Astrocyte (in vitro differentiated cells and primary cell): ENCODE results near the gene TANK.

Experiments used
- EZH2 ChIP-seq: IDR thresholded peaks from 2 replicates; pipeline ENCODE4 v1.6.1; 2012; ENCODE audit warnings: mild to moderate bottlenecking, low read length, inconsistent platforms; ENCODE audit not compliant: insufficient read depth
- TF ChIP-seq, protein P1 (sequence below): IDR thresholded peaks from 2 replicates; pipeline ENCODE4 v1.5.1; 2011; ENCODE audit warnings: low read depth, mild to moderate bottlenecking, inconsistent platforms, low read length, moderate library complexity; ENCODE audit not compliant: insufficient read depth

DNA sequence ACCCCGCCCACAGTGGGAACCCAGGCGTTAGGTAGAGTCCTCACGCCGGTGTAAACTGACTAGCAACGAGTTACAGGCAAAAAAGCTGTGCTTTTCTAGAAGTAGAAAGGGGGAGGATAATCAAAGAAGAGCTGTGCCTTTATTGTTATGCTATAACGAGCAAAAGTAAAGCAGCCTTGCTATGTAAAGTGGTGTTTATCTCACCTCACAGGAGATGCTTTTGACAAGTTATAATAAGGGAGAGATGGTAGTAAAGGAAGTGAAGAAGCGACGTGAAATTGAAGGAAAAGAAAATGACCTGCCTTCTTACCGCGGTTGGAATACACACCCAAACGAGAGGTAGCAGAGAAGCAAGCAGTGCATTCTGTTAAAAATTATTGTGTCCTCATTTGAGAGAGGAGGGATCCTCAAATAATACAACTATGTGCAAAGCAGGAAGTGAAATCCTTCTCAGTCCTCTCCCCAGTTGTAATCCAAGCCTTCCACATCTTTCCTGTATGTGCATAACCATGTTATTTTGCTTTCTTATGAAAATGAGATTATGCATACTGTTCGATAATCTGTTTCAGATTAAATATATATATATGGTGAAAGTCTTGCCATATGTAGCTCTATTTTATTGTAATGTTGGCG lies 962 bp downstream of the TANK start:
- TF ChIP-seq, protein P1, sequence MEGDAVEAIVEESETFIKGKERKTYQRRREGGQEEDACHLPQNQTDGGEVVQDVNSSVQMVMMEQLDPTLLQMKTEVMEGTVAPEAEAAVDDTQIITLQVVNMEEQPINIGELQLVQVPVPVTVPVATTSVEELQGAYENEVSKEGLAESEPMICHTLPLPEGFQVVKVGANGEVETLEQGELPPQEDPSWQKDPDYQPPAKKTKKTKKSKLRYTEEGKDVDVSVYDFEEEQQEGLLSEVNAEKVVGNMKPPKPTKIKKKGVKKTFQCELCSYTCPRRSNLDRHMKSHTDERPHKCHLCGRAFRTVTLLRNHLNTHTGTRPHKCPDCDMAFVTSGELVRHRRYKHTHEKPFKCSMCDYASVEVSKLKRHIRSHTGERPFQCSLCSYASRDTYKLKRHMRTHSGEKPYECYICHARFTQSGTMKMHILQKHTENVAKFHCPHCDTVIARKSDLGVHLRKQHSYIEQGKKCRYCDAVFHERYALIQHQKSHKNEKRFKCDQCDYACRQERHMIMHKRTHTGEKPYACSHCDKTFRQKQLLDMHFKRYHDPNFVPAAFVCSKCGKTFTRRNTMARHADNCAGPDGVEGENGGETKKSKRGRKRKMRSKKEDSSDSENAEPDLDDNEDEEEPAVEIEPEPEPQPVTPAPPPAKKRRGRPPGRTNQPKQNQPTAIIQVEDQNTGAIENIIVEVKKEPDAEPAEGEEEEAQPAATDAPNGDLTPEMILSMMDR: no peak
- TF ChIP-seq EZH2: no peak
